GM23338 (cell line): ENCODE results near the gene TSC22D1. TPM values are rescaled to one million over a fixed set of nuclear protein-coding genes. Genes with fewer than 3 reads are reported as not detected.

Experiments
- ATAC-seq: fragments of 200-7000 bp; cut with Tn5 transposase; 3 replicates; pipeline ENCODE4 v1.9.1; 2020
- DNase-seq: peaks from one replicate; pipeline ENCODE4 v3.0.0-alpha.2; 2015; ENCODE audit warnings: low spot score
- H2AFZ ChIP-seq: fragments of 200-600 bp; sonication (generic); 2 replicates; pipeline ENCODE4 v1.8.0; 2016; ENCODE audit warnings: antibody characterized with exemption, mild to moderate bottlenecking, moderate library complexity
- H3F3A ChIP-seq: fragments of 200-600 bp; sonication (generic); replicated peaks from 2 replicates; pipeline ENCODE4 v1.8.0; 2017; ENCODE audit warnings: antibody characterized with exemption, mixed run types, low read depth
- H3K27ac ChIP-seq: fragments of 200-600 bp; sonication (generic); 2 replicates; pipeline ENCODE4 v1.6.1; 2016; ENCODE audit warnings: low read depth
- H3K27me3 ChIP-seq: fragments of 200-600 bp; sonication (generic); 2 replicates; pipeline ENCODE4 v1.8.0; 2016; ENCODE audit warnings: mild to moderate bottlenecking, mixed run types, moderate library complexity; ENCODE audit not compliant: insufficient read depth
- H3K36me3 ChIP-seq: fragments of 200-600 bp; sonication (generic); 2 replicates; pipeline ENCODE4 v1.8.0; 2016; ENCODE audit warnings: mild to moderate bottlenecking; ENCODE audit not compliant: insufficient read depth
- H3K4me1 ChIP-seq: fragments of 200-600 bp; sonication (generic); 2 replicates; pipeline ENCODE4 v1.8.0; 2016; ENCODE audit warnings: mild to moderate bottlenecking, moderate library complexity; ENCODE audit not compliant: insufficient read depth
- H3K4me2 ChIP-seq: fragments of 200-600 bp; sonication (generic); 2 replicates; pipeline ENCODE4 v1.7.1; 2017; ENCODE audit warnings: mixed run types
- H3K4me3 ChIP-seq: fragments of 200-600 bp; sonication (generic); 2 replicates; pipeline ENCODE4 v1.6.1; 2016; ENCODE audit warnings: mixed run types
- H3K79me2 ChIP-seq: fragments of 200-600 bp; sonication (generic); replicated peaks from 2 replicates; pipeline ENCODE4 v1.8.0; 2017; ENCODE audit warnings: mild to moderate bottlenecking; ENCODE audit not compliant: insufficient read depth
- H3K9me2 ChIP-seq: fragments of 200-600 bp; sonication (generic); 2 replicates; pipeline ENCODE4 v1.8.0; 2017; ENCODE audit not compliant: insufficient read depth
- H4K20me1 ChIP-seq: fragments of 200-600 bp; sonication (generic); replicated peaks from 2 replicates; pipeline ENCODE4 v1.8.0; 2017; ENCODE audit warnings: mild to moderate bottlenecking; ENCODE audit not compliant: insufficient read depth
- H3K27ac Mint-ChIP-seq: 2 replicates; pipeline ENCODE4 v1.8.0; 2020; ENCODE audit warnings: inconsistent platforms, mild to moderate bottlenecking, moderate library complexity, mixed read lengths
- H3K27me3 Mint-ChIP-seq: 3 replicates; pipeline ENCODE4 v1.8.0; 2022; ENCODE audit warnings: low read depth, mild to moderate bottlenecking, moderate library complexity, mixed read lengths, inconsistent platforms; ENCODE audit not compliant: insufficient read depth, poor library complexity
- H3K36me3 Mint-ChIP-seq: 3 replicates; pipeline ENCODE4 v1.8.0; 2021; ENCODE audit warnings: low read depth, mild to moderate bottlenecking, inconsistent platforms, moderate library complexity, mixed read lengths
- H3K4me1 Mint-ChIP-seq: 3 replicates; pipeline ENCODE4 v1.8.0; 2020; ENCODE audit warnings: mild to moderate bottlenecking, inconsistent platforms, mixed read lengths
- H3K4me3 Mint-ChIP-seq: 3 replicates; pipeline ENCODE4 v1.8.0; 2021; ENCODE audit warnings: moderate library complexity, mild to moderate bottlenecking, inconsistent platforms, mixed read lengths
- H3K9me3 Mint-ChIP-seq: 3 replicates; pipeline ENCODE4 v1.8.0; 2020; ENCODE audit warnings: moderate library complexity, mild to moderate bottlenecking, inconsistent platforms, mixed read lengths
- CREB1 ChIP-seq: fragments of 250-450 bp; sonication (Bioruptor Pico); IDR thresholded peaks from 2 replicates; pipeline ENCODE4 v1.5.0; 2020; ENCODE audit warnings: low read depth, mild to moderate bottlenecking, moderate library complexity
- CTCF ChIP-seq, 2 experiments: fragments of 200-600 bp in 1 of 2; sonication (generic) in 1 of 2; conservative IDR thresholded peaks; 2 replicates each; pipeline versions ENCODE4 v1.5.1 to v1.6.1; 2016 to 2017; ENCODE audit warnings: antibody characterized with exemption in 2 of 2, low read depth in 2 of 2, mild to moderate bottlenecking in 2 of 2, moderate library complexity in 1 of 2
- ETS1 ChIP-seq: IDR thresholded peaks from 2 replicates; pipeline ENCODE4 v1.6.1; 2016; ENCODE audit warnings: antibody characterized with exemption
- EZH2 ChIP-seq: fragments of 200-600 bp; sonication (generic); IDR thresholded peaks from one replicate; pipeline ENCODE4 v1.8.0; 2017; ENCODE audit warnings: antibody characterized with exemption, mild to moderate bottlenecking, low read depth; ENCODE audit not compliant: unreplicated experiment
- EZH2phosphoT487 ChIP-seq: fragments of 200-600 bp; sonication (generic); IDR thresholded peaks from one replicate; pipeline ENCODE4 v1.8.1; 2018; ENCODE audit warnings: antibody characterized with exemption; ENCODE audit not compliant: unreplicated experiment
- JUNB ChIP-seq: IDR thresholded peaks from one replicate; pipeline ENCODE4 v1.6.1; 2016; ENCODE audit warnings: antibody characterized with exemption; ENCODE audit not compliant: unreplicated experiment
- NANOG ChIP-seq: IDR thresholded peaks from 2 replicates; pipeline ENCODE4 v1.6.1; 2016; ENCODE audit warnings: antibody characterized with exemption, borderline replicate concordance
- POLR2AphosphoS5 ChIP-seq: IDR thresholded peaks from 2 replicates; pipeline ENCODE4 v1.6.1; 2016; ENCODE audit warnings: antibody characterized with exemption, low read depth
- REST ChIP-seq: IDR thresholded peaks from one replicate; pipeline ENCODE4 v1.6.1; 2018; ENCODE audit warnings: antibody characterized with exemption; ENCODE audit not compliant: unreplicated experiment
- STAT1 ChIP-seq: IDR thresholded peaks from one replicate; pipeline ENCODE4 v1.6.1; 2016; ENCODE audit warnings: antibody characterized with exemption; ENCODE audit not compliant: unreplicated experiment
- ZNF114 ChIP-seq: fragments of 250-450 bp; sonication (Bioruptor Pico); IDR thresholded peaks from 2 replicates; pipeline ENCODE4 v1.5.0; 2020; ENCODE audit warnings: mild to moderate bottlenecking, moderate library complexity
- ZNF331 ChIP-seq: fragments of 250-450 bp; sonication (Bioruptor Pico); IDR thresholded peaks from 2 replicates; pipeline ENCODE4 v1.5.0; 2020; ENCODE audit warnings: low read depth, mild to moderate bottlenecking, moderate library complexity
- ZNF462 ChIP-seq: fragments of 250-450 bp; sonication (Bioruptor Pico); IDR thresholded peaks from 2 replicates; pipeline ENCODE4 v1.5.0; 2020; ENCODE audit warnings: mild to moderate bottlenecking, moderate library complexity
- polyA plus RNA-seq: library from polyadenylated mRNA; unstranded; fragments of >200 nt; fragmentation: Nextera tagmentation; extraction: Ambion mirVana; gene quantifications from 2 replicates; pipeline ENCODE4 v1.2.1, GENCODE V29; 2016
- total RNA-seq: library from RNA; depleted of rRNA; stranded (reverse); fragments of >200 nt; shearing (Covaris generic); gene quantifications from 2 replicates; pipeline ENCODE4 v1.2.3, GENCODE V29; 2014

The TSC22D1 gene
- total and polyA plus RNA-seq, 2 experiments from 2014 or later = 58.5 to 114 TPM

GRCh38 chr13:44411841-44412240, 164.3 kb downstream of the TSC22D1 start:
- no peak overlapping the region for H3K4me3 ChIP-seq
- H3K4me3 Mint-ChIP-seq = no peak overlapping the region
- peaks cover 35% of the 10 kb centered on the region for H3K4me1 ChIP-seq
- TF ChIP-seq ZNF114 (CRISPR knock-in tag) = no peak
- no peak for TF ChIP-seq EZH2phosphoT487
- TF ChIP-seq CREB1 (CRISPR knock-in tag) = no peak
- no peak for TF ChIP-seq EZH2
- TF ChIP-seq NANOG = no peak
- TF ChIP-seq JUNB = no peak
- no peak for TF ChIP-seq POLR2AphosphoS5
- TF ChIP-seq CTCF (conservative IDR thresholded peaks at IDR 0.05; ENCODE audit: low read depth in 2 of 2) = no peak
- no peak for TF ChIP-seq ZNF462 (CRISPR knock-in tag)
- TF ChIP-seq REST = no peak
- no peak for TF ChIP-seq ETS1
- TF ChIP-seq STAT1 = no peak
- TF ChIP-seq ZNF331 (CRISPR knock-in tag) = no peak
- peaks cover 14% of the 10 kb centered on the region for H3K27me3 Mint-ChIP-seq
- peaks cover 44% of the 10 kb centered on the region for H3K4me1 Mint-ChIP-seq
- H3K9me3 Mint-ChIP-seq = peaks cover 4% of the 10 kb centered on the region
- H3K79me2 ChIP-seq = no peaks in the 10 kb centered on the region
- peak overlapping the region; percentile 93; the same call in 1 of the 2 replicates for H2AFZ ChIP-seq
- no peaks in the 10 kb centered on the region for H3K36me3 ChIP-seq
- H3K4me2 ChIP-seq = no peak overlapping the region
- ATAC-seq = no peak
- no peaks in the 10 kb centered on the region for H3K27me3 ChIP-seq
- no peak for DNase-seq
- H3F3A ChIP-seq = no peaks in the 10 kb centered on the region
- H3K27ac ChIP-seq = no peak overlapping the region
- H3K36me3 Mint-ChIP-seq = peaks cover 3% of the 10 kb centered on the region; the same call in 1 of the 3 replicates
- H4K20me1 ChIP-seq = no peaks in the 10 kb centered on the region
- H3K9me2 ChIP-seq = no peaks in the 10 kb centered on the region
- H3K27ac Mint-ChIP-seq = no peak overlapping the region
